CD4-positive, alpha-beta T cell treated with Interleukin-17A for 1 hour (primary cell): ENCODE measurements around the gene LYPD3.

Experiments
- DNase-seq: peaks from one replicate; pipeline ENCODE4 v3.0.0-alpha.2; 2020

LYPD3 gene

GRCh38 chr19:43483281-43483680 lies 17.9 kb upstream of the LYPD3 start:
- DNase-seq = no peak

GRCh38 chr19:43482193-43482592 lies 16.8 kb upstream of the LYPD3 start:
- DNase-seq = no peak

- no peak for DNase-seq
These were observed 16.3 kb upstream of the LYPD3 start for GRCh38 chr19:43481701-43482100.

GRCh38 chr19:43480574-43480973 lies 15.2 kb upstream of the LYPD3 start:
- DNase-seq = no peak

- DNase-seq = no peak
These were observed 14.7 kb upstream of the LYPD3 start for GRCh38 chr19:43479961-43480561.

- no peak for DNase-seq
These were observed 13.8 kb upstream of the LYPD3 start for GRCh38 chr19:43479226-43479625.

- DNase-seq = no peak
These were observed 12.9 kb upstream of the LYPD3 start for GRCh38 chr19:43478323-43478722.

GRCh38 chr19:43476606-43477005 lies 11.2 kb upstream of the LYPD3 start:
- DNase-seq = no peak

- peak; percentile 95 for DNase-seq
These were observed 9.7 kb upstream of the LYPD3 start for GRCh38 chr19:43474986-43475705.

GRCh38 chr19:43474487-43474886 lies 9.1 kb upstream of the LYPD3 start:
- no peak for DNase-seq

GRCh38 chr19:43471091-43471490 lies 5.7 kb upstream of the LYPD3 start:
- no peak for DNase-seq

GRCh38 chr19:43470288-43470687 lies 4.9 kb upstream of the LYPD3 start:
- peak; percentile 60 for DNase-seq

- DNase-seq = peak; percentile 62
These were observed 3.7 kb upstream of the LYPD3 start for GRCh38 chr19:43469160-43469480.

- DNase-seq = no peak
These were observed 3.1 kb upstream of the LYPD3 start for GRCh38 chr19:43468354-43469159.

GRCh38 chr19:43467730-43468129 lies 2.3 kb upstream of the LYPD3 start:
- no peak for DNase-seq

- DNase-seq = no peak
These were observed 1.9 kb upstream of the LYPD3 start for GRCh38 chr19:43467276-43467675.

GRCh38 chr19:43466793-43467192 lies 1.4 kb upstream of the LYPD3 start:
- DNase-seq = no peak

GRCh38 chr19:43464134-43464775 lies 1.2 kb downstream of the LYPD3 start:
- no peak for DNase-seq

GRCh38 chr19:43463381-43464133 lies 1.9 kb downstream of the LYPD3 start:
- peak; percentile 99 for DNase-seq

GRCh38 chr19:43462785-43463380 lies 2.5 kb downstream of the LYPD3 start:
- DNase-seq = no peak

- DNase-seq = no peak
These were observed 3.0 kb downstream of the LYPD3 start for GRCh38 chr19:43462383-43462782.

- no peak for DNase-seq
These were observed 4.1 kb downstream of the LYPD3 start for GRCh38 chr19:43461303-43461702.
